IPS-18c (cell line): ENCODE results near the gene C6orf89.

Experiments
- H3K4me3 ChIP-seq: 2 replicates; pipeline ENCODE4 v1.7.0; 2013; ENCODE audit warnings: low read depth, mild to moderate bottlenecking, low read length, moderate library complexity; ENCODE audit not compliant: insufficient read depth
- H3K9me3 ChIP-seq: one replicate; pipeline ENCODE4 v1.6.1; 2013; ENCODE audit warnings: mild to moderate bottlenecking, low read length, moderate library complexity; ENCODE audit not compliant: control insufficient read depth, insufficient read depth

C6orf89 gene

GRCh38 chr6:36850021-36850420 lies 35.7 kb upstream of the C6orf89 start:
- no peaks in the 10 kb centered on the region for H3K9me3 ChIP-seq
- no peak overlapping the region for H3K4me3 ChIP-seq

DNA sequence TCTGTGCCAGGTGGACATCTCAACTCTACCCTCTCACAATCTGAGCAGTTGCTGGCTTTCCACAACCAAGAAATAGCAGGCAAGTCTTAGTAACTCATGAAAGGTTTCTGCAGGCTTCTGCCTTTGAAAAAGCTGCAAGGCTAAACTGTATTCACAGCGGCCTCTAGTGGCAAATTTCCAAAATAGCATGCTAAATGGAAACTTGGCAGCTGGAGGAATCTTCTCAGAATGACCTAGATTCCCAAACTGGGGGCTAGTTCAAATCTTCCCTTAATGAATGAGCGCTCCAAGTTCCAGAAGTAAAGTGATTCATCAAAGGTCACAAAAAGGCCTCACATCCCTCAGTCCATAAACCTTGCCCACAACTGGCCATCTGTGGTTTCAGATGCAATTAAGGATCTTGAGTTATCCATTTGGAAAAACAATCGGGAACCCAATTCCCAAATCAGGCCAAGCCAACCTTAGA lies 34.6 kb upstream of the C6orf89 start:
- Histone ChIP-seq H3K4me3 (no peak overlapping the region), H3K9me3 (no peaks in the 10 kb centered on the region)

DNA sequence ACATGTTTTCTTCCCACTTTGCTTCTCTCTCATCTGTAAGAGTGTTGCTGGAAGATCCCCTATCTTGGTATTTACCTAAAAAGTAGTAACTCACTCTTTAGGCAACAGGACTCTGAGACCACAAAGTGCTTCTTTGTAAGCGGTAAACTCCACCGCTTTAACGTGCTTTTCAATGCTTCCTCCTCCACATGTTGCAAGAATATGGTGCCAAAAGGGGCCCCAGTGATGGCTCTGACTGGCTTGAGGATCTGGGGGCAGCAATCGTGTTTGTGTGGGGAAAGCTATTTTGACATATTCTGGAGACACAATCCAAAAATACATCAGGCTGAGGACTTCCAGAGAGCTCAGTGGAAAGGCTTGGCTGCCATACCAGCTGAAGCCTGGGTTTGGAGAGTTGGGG lies 34.1 kb upstream of the C6orf89 start:
- Histone ChIP-seq H3K9me3 (no peaks in the 10 kb centered on the region), H3K4me3 (no peak overlapping the region)

GRCh38 chr6:36852481-36853147 lies 33.1 kb upstream of the C6orf89 start:
- H3K4me3 ChIP-seq: no peak overlapping the region
- no peaks in the 10 kb centered on the region for H3K9me3 ChIP-seq

DNA sequence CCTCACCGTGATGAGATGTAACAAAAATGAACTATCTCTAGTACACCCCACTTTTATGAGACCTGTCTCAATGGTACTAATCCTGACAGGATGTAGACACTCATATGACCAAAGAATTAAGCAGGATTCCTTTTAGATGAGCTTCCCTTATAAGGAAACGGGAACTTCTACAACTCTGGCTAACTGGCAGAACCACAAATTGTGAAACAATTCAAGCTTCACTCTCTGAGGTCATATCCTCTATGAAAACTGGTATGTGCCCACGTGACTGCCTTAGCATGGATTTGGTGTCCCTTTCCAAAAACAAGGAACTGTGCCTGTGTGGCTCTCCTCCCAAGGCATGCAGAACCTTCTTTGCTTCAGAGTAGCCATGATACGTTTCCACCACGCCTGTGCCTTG lies 32.4 kb upstream of the C6orf89 start:
- Histone ChIP-seq H3K9me3 (no peaks in the 10 kb centered on the region), H3K4me3 (no peak overlapping the region)

DNA sequence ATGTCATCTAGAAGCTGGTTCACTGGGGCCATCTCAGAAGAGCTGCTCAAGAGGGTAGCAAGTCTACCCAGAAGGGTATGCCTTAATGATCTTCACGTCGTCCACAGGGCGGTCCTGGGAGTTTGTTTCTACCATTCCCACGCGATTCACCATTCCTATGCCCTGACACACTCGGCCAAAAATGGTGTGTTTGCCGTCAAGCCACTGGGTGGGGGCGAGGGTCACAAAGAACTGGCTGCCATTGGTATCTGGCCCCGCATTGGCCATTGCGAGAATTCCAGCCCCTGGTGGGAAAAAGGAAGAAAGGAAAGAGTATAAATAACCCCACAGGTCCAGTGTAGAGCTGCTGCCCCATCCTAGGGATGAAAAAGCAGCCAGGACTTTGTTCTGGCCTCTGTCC lies 30.0 kb upstream of the C6orf89 start:
- H3K9me3 ChIP-seq: no peaks in the 10 kb centered on the region
- H3K4me3 ChIP-seq: no peak overlapping the region

DNA sequence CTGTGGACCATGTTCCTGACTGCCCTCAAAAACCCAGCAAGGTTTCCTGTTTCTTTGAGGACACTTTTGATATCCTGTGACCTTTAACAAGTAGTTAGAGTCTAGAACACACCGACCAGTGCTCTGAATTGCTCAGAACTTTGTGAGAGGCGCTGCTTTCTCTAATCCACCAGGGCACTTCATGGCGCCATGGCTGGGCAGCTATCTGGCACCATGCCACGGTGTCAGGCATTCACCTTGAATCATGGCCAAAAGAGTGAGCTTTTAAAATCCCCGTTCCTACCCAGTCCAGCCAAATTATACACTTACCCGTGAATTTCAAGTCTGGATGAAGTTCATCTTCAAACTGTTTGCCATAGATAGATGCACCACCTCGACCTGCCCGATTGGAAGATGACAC lies 29.5 kb upstream of the C6orf89 start:
- no peak overlapping the region for H3K4me3 ChIP-seq
- no peaks in the 10 kb centered on the region for H3K9me3 ChIP-seq

- H3K4me3 ChIP-seq: no peak overlapping the region
- no peaks in the 10 kb centered on the region for H3K9me3 ChIP-seq
Observed at GRCh38 chr6:36857325-36857724, 28.4 kb upstream of the C6orf89 start.

DNA sequence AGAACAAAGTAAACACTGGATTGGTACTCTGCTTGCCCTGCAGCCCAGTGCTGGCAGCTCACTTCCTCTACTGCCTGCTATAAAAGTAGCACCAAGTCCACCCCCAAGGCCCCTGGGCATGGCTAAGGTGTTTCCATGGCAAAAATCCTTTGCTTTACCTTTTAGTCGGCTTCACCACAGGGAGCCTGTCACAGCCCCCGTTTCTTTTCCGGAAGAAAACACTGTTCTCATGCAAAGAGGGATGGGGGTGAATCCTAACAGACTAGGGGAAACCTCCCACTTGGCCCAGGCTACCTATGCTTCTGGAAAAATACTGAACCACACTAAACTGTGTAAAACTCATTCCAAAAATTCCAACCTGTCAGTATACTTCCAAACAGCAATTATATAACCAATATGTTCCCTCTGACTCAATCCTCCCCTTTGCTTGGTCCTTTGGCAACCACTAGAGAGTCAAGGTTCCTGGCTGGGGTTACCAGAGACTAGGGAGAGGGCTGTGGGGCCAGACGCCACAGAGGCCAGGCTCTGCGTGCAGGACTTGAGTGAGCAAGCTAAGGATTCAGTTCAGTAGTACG lies 27.3 kb upstream of the C6orf89 start:
- no peak overlapping the region for H3K4me3 ChIP-seq
- no peaks in the 10 kb centered on the region for H3K9me3 ChIP-seq

- H3K4me3 ChIP-seq: no peak overlapping the region
- no peaks in the 10 kb centered on the region for H3K9me3 ChIP-seq
Observed at GRCh38 chr6:36860126-36860525, 25.6 kb upstream of the C6orf89 start.

GRCh38 chr6:36862164-36862847 lies 23.4 kb upstream of the C6orf89 start:
- Histone ChIP-seq H3K9me3 (no peaks in the 10 kb centered on the region), H3K4me3 (no peak overlapping the region)

DNA sequence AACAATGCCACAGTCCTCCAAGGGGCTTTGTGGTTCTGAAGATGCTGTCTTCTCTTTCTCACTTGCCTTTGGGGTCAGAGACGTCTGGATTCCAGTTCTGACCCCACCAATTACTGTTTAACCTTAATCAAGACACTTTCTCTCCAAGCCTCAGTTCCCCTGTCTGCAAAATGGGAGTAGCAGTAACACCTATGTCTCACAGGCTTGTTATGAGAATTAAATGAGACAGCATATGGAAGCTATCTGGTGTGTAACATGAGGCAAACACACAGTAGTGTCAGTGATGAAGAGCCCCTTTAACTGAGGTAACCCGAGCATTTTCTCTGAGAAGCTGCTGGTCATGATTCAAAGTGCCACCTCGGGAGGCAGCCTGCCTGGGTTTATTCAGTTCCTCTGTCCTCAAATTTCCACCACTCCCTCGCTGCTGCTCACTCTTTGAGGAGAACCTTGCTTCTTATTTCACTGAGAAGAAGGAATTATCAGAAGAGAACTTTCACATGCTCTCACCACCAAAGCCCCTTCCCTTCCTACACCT lies 22.8 kb upstream of the C6orf89 start:
- Histone ChIP-seq H3K9me3 (no peaks in the 10 kb centered on the region), H3K4me3 (no peak overlapping the region)

DNA sequence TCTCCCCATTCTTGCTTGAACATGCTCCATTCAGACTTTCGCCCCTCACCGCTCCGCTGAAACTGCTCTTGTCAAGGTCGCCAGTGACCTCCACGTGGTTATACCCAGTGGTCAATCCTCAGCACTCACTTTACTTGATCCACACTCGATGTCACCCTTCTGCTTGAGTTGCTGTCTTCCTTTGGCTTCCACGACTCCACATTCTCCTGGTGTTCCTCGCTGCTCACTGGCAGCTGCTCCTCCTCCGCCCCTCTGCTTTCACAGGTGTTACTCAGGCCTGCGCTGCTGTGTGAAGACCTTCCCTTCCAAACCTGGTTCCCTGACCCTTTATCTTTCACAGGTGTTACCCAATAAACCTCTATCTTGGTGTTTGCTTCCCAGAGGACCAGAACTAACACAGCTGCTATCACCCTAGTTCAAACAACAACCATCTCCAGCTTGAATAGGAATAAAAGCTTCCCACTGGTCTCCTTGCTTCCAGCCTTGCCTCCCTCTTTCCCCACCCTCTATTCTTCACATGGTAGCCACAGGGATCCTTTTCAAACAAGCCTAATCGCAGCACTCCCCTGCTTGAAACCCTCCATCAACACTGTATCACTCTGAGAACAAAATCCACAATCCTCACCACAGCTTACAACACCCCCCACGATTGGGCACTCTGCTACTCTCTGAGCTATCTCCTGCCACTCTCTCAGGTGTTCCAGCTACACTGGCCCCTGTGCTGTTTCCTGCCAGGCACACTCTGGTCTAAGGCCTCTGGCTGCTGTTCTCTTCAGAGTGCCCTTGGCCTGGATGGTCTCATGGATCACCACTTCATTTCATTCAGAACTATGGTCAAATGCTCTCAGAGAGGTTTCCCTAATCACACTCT lies 21.8 kb upstream of the C6orf89 start:
- no peaks in the 10 kb centered on the region for H3K9me3 ChIP-seq

GRCh38 chr6:36865835-36866234 lies 19.9 kb upstream of the C6orf89 start:
- Histone ChIP-seq H3K9me3 (no peaks in the 10 kb centered on the region), H3K4me3 (no peak overlapping the region)

More for the DNA sequence above, 21.8 kb upstream of the C6orf89 start:
- H3K4me3 ChIP-seq: no peak overlapping the region

DNA sequence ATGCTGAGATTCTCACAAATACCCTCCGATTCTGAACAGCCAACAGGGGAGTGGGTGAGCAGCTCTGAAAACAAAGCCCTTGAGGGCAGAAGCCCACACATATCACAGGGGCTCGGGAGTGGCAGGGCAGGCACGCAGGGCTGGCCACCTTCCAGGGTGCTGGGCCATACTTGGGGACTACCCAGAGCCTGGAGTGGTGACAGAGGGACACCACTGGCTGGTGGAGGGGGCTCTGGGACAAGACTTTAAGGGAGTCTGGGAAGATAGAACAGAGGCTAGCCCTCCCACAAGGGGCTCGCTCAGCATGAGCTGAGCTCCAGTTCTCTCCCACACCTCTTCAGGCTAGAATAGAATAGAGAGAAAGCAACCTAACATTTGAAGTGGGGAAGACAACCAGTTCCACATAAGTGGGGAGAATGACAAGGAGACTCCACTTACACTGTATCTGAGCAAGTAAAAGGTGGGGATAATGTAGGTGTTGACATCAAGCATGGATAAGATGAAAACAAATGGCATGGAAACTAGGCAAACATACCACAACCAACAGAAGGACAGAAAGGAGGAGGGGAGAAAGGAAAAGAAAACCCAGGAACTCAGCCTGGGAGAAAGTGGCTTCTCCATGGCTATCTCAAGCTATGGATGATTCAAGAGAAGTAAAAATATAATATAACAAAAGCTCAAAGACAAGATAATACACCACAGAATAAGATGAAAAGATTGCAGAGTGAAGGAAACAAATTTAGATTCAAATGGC lies 18.1 kb upstream of the C6orf89 start:
- Histone ChIP-seq H3K4me3 (no peak overlapping the region), H3K9me3 (no peaks in the 10 kb centered on the region)

- H3K9me3 ChIP-seq: no peaks in the 10 kb centered on the region
- H3K4me3 ChIP-seq: no peak overlapping the region
Observed at GRCh38 chr6:36871686-36872085, 14.1 kb upstream of the C6orf89 start.

DNA sequence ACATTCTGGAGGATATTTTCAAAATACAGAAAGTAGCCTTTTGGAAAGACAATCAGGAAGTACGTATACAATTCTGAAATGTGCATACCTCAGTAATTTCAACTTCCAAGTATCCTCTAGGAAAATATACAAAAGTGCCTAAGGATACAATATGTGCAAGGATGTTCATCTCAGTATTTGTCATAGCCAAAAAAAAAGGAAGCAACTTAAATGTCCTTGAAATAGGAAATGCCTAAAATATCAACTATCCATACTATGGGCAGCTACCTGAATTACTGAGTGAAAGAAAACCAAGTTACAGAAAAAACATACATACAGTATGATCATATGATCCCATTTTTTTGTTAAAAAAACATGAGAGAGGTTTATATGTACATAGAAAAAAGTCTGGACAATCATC lies 12.6 kb upstream of the C6orf89 start:
- H3K4me3 ChIP-seq: no peak overlapping the region
- H3K9me3 ChIP-seq: no peaks in the 10 kb centered on the region
